A673 (cell line): ENCODE measurements around the gene MFSD2B. TPM values are rescaled to one million over a fixed set of nuclear protein-coding genes. Genes with fewer than 3 reads are reported as not detected.

Source experiments
- BruUV-seq: library from RNA; stranded (reverse); fragments of 400-500 nt; replicated peaks from 2 replicates; lab custom pipeline; 2021; lab: Mats Ljungman, UMichigan
- CTCF ChIA-PET: fragments of 300-600 bp; sonication (Branson Sonifier 250); formaldehyde crosslinking; loops from one replicate; lab custom pipeline; 2022; ENCODE audit warnings: antibody characterized with exemption; lab: Charles Lee
- POLR2A ChIA-PET: fragments of 300-600 bp; sonication (Branson Sonifier 250); formaldehyde crosslinking; loops from one replicate; lab custom pipeline; 2022; ENCODE audit warnings: antibody characterized with exemption; ENCODE audit not compliant: low non-redundant PET; lab: Charles Lee
- DNase-seq: peaks from one replicate; pipeline ENCODE4 v3.0.0-alpha.2; 2015; ENCODE audit warnings: low spot score
- H3K27ac ChIP-seq: fragments of 200-600 bp; sonication (generic); 2 replicates; pipeline ENCODE4 v1.5.1; 2016; ENCODE audit warnings: mixed run types, low read depth, mild to moderate bottlenecking, mixed read lengths, antibody characterized with exemption, low read length; ENCODE audit not compliant: poor library complexity, severe bottlenecking
- H3K27me3 ChIP-seq: fragments of 200-600 bp; sonication (generic); replicated peaks from 2 replicates; pipeline ENCODE4 v1.6.1; 2017; ENCODE audit warnings: mixed run types, low read depth, mild to moderate bottlenecking, mixed read lengths, antibody characterized with exemption, low read length; ENCODE audit not compliant: insufficient read depth, poor library complexity
- H3K36me3 ChIP-seq: fragments of 200-600 bp; sonication (generic); 2 replicates; pipeline ENCODE4 v1.6.1; 2016; ENCODE audit warnings: mixed run types, mild to moderate bottlenecking, mixed read lengths, antibody characterized with exemption, low read length; ENCODE audit not compliant: insufficient read depth, poor library complexity, severe bottlenecking
- H3K4me1 ChIP-seq: fragments of 200-600 bp; sonication (generic); 2 replicates; pipeline ENCODE4 v1.6.1; 2017; ENCODE audit warnings: mixed run types, mild to moderate bottlenecking, mixed read lengths, antibody characterized with exemption, low read length; ENCODE audit not compliant: insufficient read depth, poor library complexity, severe bottlenecking
- H3K4me3 ChIP-seq: fragments of 200-600 bp; sonication (generic); 2 replicates; pipeline ENCODE4 v1.5.1; 2016; ENCODE audit warnings: low read depth, mixed run types, mild to moderate bottlenecking, mixed read lengths, low read length; ENCODE audit not compliant: poor library complexity, severe bottlenecking
- H3K9me3 ChIP-seq: fragments of 200-600 bp; sonication (generic); 2 replicates; pipeline ENCODE4 v1.6.1; 2016; ENCODE audit warnings: mixed run types, low read depth, mild to moderate bottlenecking, mixed read lengths, antibody characterized with exemption, low read length; ENCODE audit not compliant: poor library complexity, severe bottlenecking
- EZH2 ChIP-seq: fragments of 200-600 bp; sonication (generic); IDR thresholded peaks from 2 replicates; pipeline ENCODE4 v1.6.1; 2017; ENCODE audit warnings: borderline replicate concordance, low read depth, mild to moderate bottlenecking, mixed read lengths, antibody characterized with exemption, low read length; ENCODE audit not compliant: poor library complexity, severe bottlenecking
- intact Hi-C: fragments of 100-400 bp; cut with micrococcal nuclease; formaldehyde crosslinking; loops from one replicate; pipeline ENCODE4 v1.10.0; 2022; ENCODE audit not compliant: unreplicated experiment
- total RNA-seq: library from RNA; stranded (reverse); gene quantifications from 2 replicates; pipeline ENCODE4 v1.2.3, GENCODE V29; 2021
- TF ChIP-seq, protein P1 (sequence below): fragments of 300-800, 200-600 bp; sonication (generic); conservative IDR thresholded peaks from 2 replicates; pipeline ENCODE4 v1.5.1; 2017; ENCODE audit warnings: low read depth, mild to moderate bottlenecking, antibody characterized with exemption, low read length, moderate library complexity, mixed read lengths

Gene MFSD2B
- total RNA-seq, 1 experiment from 2014 or later = not detected

DNA sequence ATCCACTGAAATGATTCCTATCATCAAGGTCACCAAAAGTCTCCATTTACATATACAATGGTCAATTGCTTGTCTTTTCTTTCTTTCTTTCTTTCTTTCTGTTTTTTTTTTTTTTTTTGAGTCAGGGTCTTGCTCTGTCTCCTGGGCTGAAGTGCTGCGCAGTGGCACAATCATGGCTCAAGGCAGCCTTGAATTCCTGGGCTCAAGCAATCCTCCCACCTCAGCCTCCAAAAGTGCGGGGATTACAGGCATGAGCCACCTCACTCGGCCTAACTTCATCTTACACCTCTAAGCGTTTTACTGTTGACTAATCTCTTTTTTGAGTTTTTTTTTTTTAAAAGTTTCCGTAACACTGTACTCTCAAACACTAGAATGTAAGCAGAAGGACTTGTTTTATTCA lies 65.4 kb downstream of the MFSD2B start:
- H3K9me3 ChIP-seq = no peaks in the 10 kb centered on the region
- intact Hi-C loops = loop anchor here (5.0 kb wide), 1 partner anchor 253 kb away; no protein-coding TSS in a partner anchor
- TF ChIP-seq EZH2 = no peak
- TF ChIP-seq, protein P1, sequence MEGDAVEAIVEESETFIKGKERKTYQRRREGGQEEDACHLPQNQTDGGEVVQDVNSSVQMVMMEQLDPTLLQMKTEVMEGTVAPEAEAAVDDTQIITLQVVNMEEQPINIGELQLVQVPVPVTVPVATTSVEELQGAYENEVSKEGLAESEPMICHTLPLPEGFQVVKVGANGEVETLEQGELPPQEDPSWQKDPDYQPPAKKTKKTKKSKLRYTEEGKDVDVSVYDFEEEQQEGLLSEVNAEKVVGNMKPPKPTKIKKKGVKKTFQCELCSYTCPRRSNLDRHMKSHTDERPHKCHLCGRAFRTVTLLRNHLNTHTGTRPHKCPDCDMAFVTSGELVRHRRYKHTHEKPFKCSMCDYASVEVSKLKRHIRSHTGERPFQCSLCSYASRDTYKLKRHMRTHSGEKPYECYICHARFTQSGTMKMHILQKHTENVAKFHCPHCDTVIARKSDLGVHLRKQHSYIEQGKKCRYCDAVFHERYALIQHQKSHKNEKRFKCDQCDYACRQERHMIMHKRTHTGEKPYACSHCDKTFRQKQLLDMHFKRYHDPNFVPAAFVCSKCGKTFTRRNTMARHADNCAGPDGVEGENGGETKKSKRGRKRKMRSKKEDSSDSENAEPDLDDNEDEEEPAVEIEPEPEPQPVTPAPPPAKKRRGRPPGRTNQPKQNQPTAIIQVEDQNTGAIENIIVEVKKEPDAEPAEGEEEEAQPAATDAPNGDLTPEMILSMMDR = no peak
- BruUV-seq = no TSS peak
- peaks cover 21% of the 10 kb centered on the region for H3K36me3 ChIP-seq
- peak overlapping the region; percentile 67 for H3K27ac ChIP-seq
- ChIA-PET POLR2A (no interaction called here), CTCF (no interaction called here)
- H3K27me3 ChIP-seq = no peaks in the 10 kb centered on the region
- peak overlapping the region; percentile 82 for H3K4me3 ChIP-seq
- DNase-seq = no peak
- peaks cover 7% of the 10 kb centered on the region for H3K4me1 ChIP-seq

Other genes with a start within 250 kb of the MFSD2B start
- 27.9 and 28.5 TPM in 2 replicates for gene ATAD2B, start 83.0 kb upstream of the MFSD2B start, total RNA-seq
- gene UBXN2A, start 69.6 kb upstream of the MFSD2B start, total RNA-seq = 18.3 and 18.6 TPM in 2 replicates
- gene WDCP, start 37.3 kb downstream of the MFSD2B start, total RNA-seq = 26.6 and 30.8 TPM in 2 replicates
- 2.9 and 3.7 TPM in 2 replicates for gene FKBP1B, start 39.7 kb downstream of the MFSD2B start, total RNA-seq
- 123 and 130 TPM in 2 replicates for gene SF3B6, start 66.2 kb downstream of the MFSD2B start, total RNA-seq
- gene TP53I3, start 74.7 kb downstream of the MFSD2B start, total RNA-seq = 2.8 and 3.0 TPM in 2 replicates
- 0.94 TPM in 1 of 2 replicates, not detected in the other for gene PFN4, start 113.2 kb downstream of the MFSD2B start, total RNA-seq
- gene FAM228B, start 113.4 kb downstream of the MFSD2B start, total RNA-seq = 6.8 and 11.3 TPM in 2 replicates
- gene FAM228A, start 165.0 kb downstream of the MFSD2B start, total RNA-seq = 0.17 TPM in 1 of 2 replicates, not detected in the other